Naive thymus-derived CD4-positive, alpha-beta T cell (primary cell): ENCODE results near the gene ARHGDIA. TPM values are rescaled to one million over a fixed set of nuclear protein-coding genes. Genes with fewer than 3 reads are reported as not detected.
A peak's percentile ranks its signal among the peaks of the same experiment; 100 is the strongest.

Source experiments
- ATAC-seq: fragments of 150-1000 bp; cut with Tn5 transposase; 2 replicates; pipeline ENCODE4 v1.10.0; 2021; ENCODE audit warnings: mild to moderate bottlenecking, moderate library complexity
- CTCF ChIA-PET: fragments of 350-600 bp; sonication (Branson Sonifier 250); formaldehyde crosslinking; loops from one replicate; lab custom pipeline; 2021; ENCODE audit warnings: antibody characterized with exemption; lab: Charles Lee
- POLR2A ChIA-PET: fragments of 350-600 bp; sonication (Branson Sonifier 250); formaldehyde crosslinking; loops from one replicate; lab custom pipeline; 2021; ENCODE audit warnings: antibody characterized with exemption, inconsistent platforms; lab: Charles Lee
- DNase-seq, 9 donors: peaks; one replicate each; pipeline versions ENCODE4 v3.0.0 to v3.0.0-alpha.2; 2020 to 2022; ENCODE audit warnings: mixed read lengths in 1 of 9
- H3K27ac ChIP-seq: one replicate; pipeline ENCODE4 v1.7.0; 2013; ENCODE audit warnings: mild to moderate bottlenecking, low read depth, low read length, moderate library complexity
- H3K27me3 ChIP-seq, 2 donors: one replicate each; pipeline ENCODE4 v1.7.0; 2013; ENCODE audit warnings: low read length in 2 of 2, mild to moderate bottlenecking in 2 of 2, moderate library complexity in 2 of 2; ENCODE audit not compliant: control insufficient read depth in 2 of 2, insufficient read depth in 2 of 2
- H3K36me3 ChIP-seq, 3 experiments: 1 replicate in 2 of 3; 2 replicates in 1 of 3; pipeline ENCODE4 v1.7.0; 2013; ENCODE audit warnings: low read length in 3 of 3, mild to moderate bottlenecking in 3 of 3, moderate library complexity in 1 of 3; ENCODE audit not compliant: insufficient read depth in 3 of 3, control insufficient read depth in 2 of 3
- H3K4me1 ChIP-seq, 2 donors: one replicate each; pipeline ENCODE4 v1.7.0; 2013; ENCODE audit warnings: low read length in 2 of 2, mild to moderate bottlenecking in 2 of 2, moderate library complexity in 1 of 2; ENCODE audit not compliant: control insufficient read depth in 2 of 2, insufficient read depth in 2 of 2
- H3K4me3 ChIP-seq: 2 replicates; pipeline ENCODE4 v1.7.0; 2013; ENCODE audit warnings: mild to moderate bottlenecking, low read length
- H3K9me3 ChIP-seq, 3 experiments: 1 replicate in 2 of 3; 2 replicates in 1 of 3; pipeline ENCODE4 v1.7.0; 2013; ENCODE audit warnings: low read length in 3 of 3; ENCODE audit not compliant: control insufficient read depth in 2 of 3
- H3K27ac Mint-ChIP-seq, 9 donors: one replicate each; pipeline ENCODE4 v1.8.0; 2020 to 2022; ENCODE audit warnings: mixed read lengths in 9 of 9, mild to moderate bottlenecking in 8 of 9, moderate library complexity in 5 of 9, inconsistent platforms in 2 of 9
- H3K27me3 Mint-ChIP-seq, 5 donors: one replicate each; pipeline ENCODE4 v1.8.0; 2021 to 2022; ENCODE audit warnings: mixed read lengths in 5 of 5, mild to moderate bottlenecking in 1 of 5
- H3K36me3 Mint-ChIP-seq, 5 donors: one replicate each; pipeline ENCODE4 v1.8.0; 2020 to 2022; ENCODE audit warnings: mixed read lengths in 5 of 5, mild to moderate bottlenecking in 3 of 5, inconsistent platforms in 1 of 5
- H3K4me1 Mint-ChIP-seq, 7 donors: one replicate each; pipeline ENCODE4 v1.8.0; 2020 to 2022; ENCODE audit warnings: mixed read lengths in 7 of 7, mild to moderate bottlenecking in 3 of 7, inconsistent platforms in 1 of 7
- H3K4me3 Mint-ChIP-seq, 10 donors: one replicate each; pipeline ENCODE4 v1.8.0; 2020 to 2022; ENCODE audit warnings: mild to moderate bottlenecking in 10 of 10, mixed read lengths in 10 of 10, moderate library complexity in 6 of 10, inconsistent platforms in 2 of 10
- H3K9me3 Mint-ChIP-seq, 11 donors: one replicate each; pipeline ENCODE4 v1.8.0; 2020 to 2022; ENCODE audit warnings: mixed read lengths in 11 of 11, mild to moderate bottlenecking in 4 of 11, inconsistent platforms in 1 of 11, moderate library complexity in 1 of 11
- intact Hi-C, 2 donors: fragments of 100-400 bp; cut with micrococcal nuclease; formaldehyde crosslinking; loops; one replicate each; pipeline ENCODE4 v1.15.1; 2023
- polyA plus RNA-seq, 2 donors: library from polyadenylated mRNA; unstranded; fragments of 300-500 nt; fragmentation: Illumina TruSeq; gene quantifications; one replicate each; pipeline ENCODE4 v1.2.3, GENCODE V29; 2021
- total RNA-seq, 6 experiments: library from RNA in 5 of 6; stranded (reverse) in 5 of 6; gene quantifications; 1 replicate in 5 of 6; 2 replicates in 1 of 6; pipeline ENCODE4 v1.2.3 and lab custom pipeline; 2021 to 2026

Gene ARHGDIA
- total and polyA plus RNA-seq, 7 experiments from 2014 or later, result 66.5 to 671 (median 339) TPM

- H3K27ac Mint-ChIP-seq, result no peak overlapping the region
- H3K4me1 Mint-ChIP-seq, result peaks cover 0 to 5% (median 0%) of the 10 kb centered on the region in 7 donors
- Histone ChIP-seq H3K4me3 (no peak overlapping the region), H3K27me3 (no peaks in the 10 kb centered on the region), H3K9me3 (no peaks in the 10 kb centered on the region), H3K27ac (no peak overlapping the region), H3K36me3 (peaks cover 0 to 17% (median 5%) of the 10 kb centered on the region in 3 experiments), H3K4me1 (no peaks in the 10 kb centered on the region)
- ATAC-seq, result no peak
- POLR2A ChIA-PET, result interaction anchor here (1.1 kb wide), 1 partner anchor 31 kb away, joined by 3 read pairs; no protein-coding TSS in a partner anchor
- CTCF ChIA-PET, result no interaction called here
- DNase-seq, result no peak
- H3K4me3 Mint-ChIP-seq, result no peak overlapping the region
- H3K9me3 Mint-ChIP-seq, result no peaks in the 10 kb centered on the region
- H3K27me3 Mint-ChIP-seq, result no peaks in the 10 kb centered on the region
- intact Hi-C loops, result no loop called here
- H3K36me3 Mint-ChIP-seq, result peaks cover 0 to 4% (median 0%) of the 10 kb centered on the region in 5 donors
Measured at GRCh38 chr17:81839301-81839700, 31.8 kb downstream of the ARHGDIA start.

- no peak overlapping the region for H3K27ac Mint-ChIP-seq
- DNase-seq (no peak), ATAC-seq (no peak)
- Histone ChIP-seq H3K9me3 (no peaks in the 10 kb centered on the region), H3K4me3 (no peak overlapping the region), H3K27me3 (no peaks in the 10 kb centered on the region), H3K36me3 (peaks cover 0 to 12% (median 5%) of the 10 kb centered on the region in 3 experiments), H3K27ac (no peak overlapping the region), H3K4me1 (peaks cover 1 to 3% of the 10 kb centered on the region in 2 donors)
- peaks cover 0 to 5% (median 0%) of the 10 kb centered on the region in 7 donors for H3K4me1 Mint-ChIP-seq
- no peak overlapping the region for H3K4me3 Mint-ChIP-seq
- no peaks in the 10 kb centered on the region for H3K27me3 Mint-ChIP-seq
- CTCF ChIA-PET, result no interaction called here
- no peaks in the 10 kb centered on the region for H3K9me3 Mint-ChIP-seq
- POLR2A ChIA-PET, result no interaction called here
- peaks cover 0 to 4% (median 0%) of the 10 kb centered on the region in 5 donors for H3K36me3 Mint-ChIP-seq
- intact Hi-C loops, result no loop called here
Measured at GRCh38 chr17:81838753-81839255, 32.3 kb downstream of the ARHGDIA start.

- POLR2A ChIA-PET, result no interaction called here
- CTCF ChIA-PET, result no interaction called here
- no peaks in the 10 kb centered on the region for H3K27me3 Mint-ChIP-seq
- Histone ChIP-seq H3K4me1 (peaks cover 6 to 7% of the 10 kb centered on the region in 2 donors), H3K4me3 (no peak overlapping the region), H3K27me3 (no peaks in the 10 kb centered on the region), H3K27ac (no peak overlapping the region), H3K9me3 (no peaks in the 10 kb centered on the region), H3K36me3 (peaks cover 0 to under 1% (median 0%) of the 10 kb centered on the region in 3 experiments)
- no peaks in the 10 kb centered on the region for H3K9me3 Mint-ChIP-seq
- peaks cover 0 to 5% (median under 1%) of the 10 kb centered on the region in 7 donors for H3K4me1 Mint-ChIP-seq
- DNase-seq, result no peak
- peak; percentile 53 for ATAC-seq
- H3K27ac Mint-ChIP-seq, result peak overlapping the region in 1 of 9 donors; percentile 68
- intact Hi-C loops, result no loop called here
- no peaks in the 10 kb centered on the region for H3K36me3 Mint-ChIP-seq
- peak overlapping the region in 1 of 10 donors; percentile 63 for H3K4me3 Mint-ChIP-seq
Measured at GRCh38 chr17:81837641-81838040, 33.5 kb downstream of the ARHGDIA start.

- no peaks in the 10 kb centered on the region for H3K27me3 ChIP-seq
- H3K4me3 ChIP-seq, result no peak within 1 kb of the TSS
- H3K36me3 ChIP-seq, result no peaks in the 10 kb centered on the region
- peaks cover 8 to 22% (median 15%) of the 10 kb centered on the region in 7 donors for H3K4me1 Mint-ChIP-seq
- H3K4me3 Mint-ChIP-seq, result peak within 1 kb of the TSS; percentile 68 to 93 (median 78)
- ATAC-seq (no peak), DNase-seq (no peak)
- no peaks in the 10 kb centered on the region for H3K27me3 Mint-ChIP-seq
- intact Hi-C loops, result loop anchor here (5.0 kb wide), 2 partner anchors 57 to 187 kb away; partner anchors contain the start of genes CENPX (in 2 of the 2), LRRC45 (in 2 of the 2), ALYREF (in 1 of the 2) and ANAPC11 (in 1 of the 2)
- H3K4me1 ChIP-seq, result peaks cover 13 to 16% of the 10 kb centered on the region in 2 donors
- CTCF ChIA-PET, result interaction anchor here (0.6 kb wide), 1 partner anchor 1632 kb away, joined by 3 read pairs; no protein-coding TSS in a partner anchor
- no peaks in the 10 kb centered on the region for H3K36me3 Mint-ChIP-seq
- POLR2A ChIA-PET, result interaction anchor here (0.9 to 2.2 kb wide), 3 partner anchors 9 to 26 kb away, joined by 3 to 8 read pairs (median 3); partner anchors contain the start of gene P4HB
- peak within 1 kb of the TSS; percentile 91 for H3K27ac ChIP-seq
- no peaks in the 10 kb centered on the region for H3K9me3 ChIP-seq
- peaks cover 0 to 3% (median 0%) of the 10 kb centered on the region in 11 donors for H3K9me3 Mint-ChIP-seq
- peak within 1 kb of the TSS in 8 of 9 donors; percentile 57 to 93 (median 89) for H3K27ac Mint-ChIP-seq
Measured at GRCh38 chr17:81834831-81835267, 36.3 kb downstream of the ARHGDIA start, which contains the start of gene PPP1R27. Gene PPP1R27, minus strand, starts transcription at chr17:81835050. Its CDS starts 97 bp downstream, at chr17:81834953.

GRCh38 chr17:81833921-81834830 is 37.0 kb downstream of the ARHGDIA start:
- Histone ChIP-seq H3K36me3 (no peaks in the 10 kb centered on the region), H3K9me3 (no peaks in the 10 kb centered on the region), H3K4me1 (peaks cover 13 to 16% of the 10 kb centered on the region in 2 donors), H3K27me3 (no peaks in the 10 kb centered on the region), H3K27ac (peak overlapping the region; percentile 91), H3K4me3 (peak overlapping the region; percentile 82)
- ATAC-seq (no peak), DNase-seq (peak in 1 of 9 donors; percentile 9)
- Mint-ChIP-seq H3K9me3 (peaks cover 0 to 3% (median 0%) of the 10 kb centered on the region in 11 donors), H3K27ac (peak overlapping the region in 8 of 9 donors; percentile 57 to 93 (median 89)), H3K4me3 (peak overlapping the region; percentile 68 to 93 (median 78)), H3K27me3 (no peaks in the 10 kb centered on the region), H3K36me3 (no peaks in the 10 kb centered on the region), H3K4me1 (peaks cover 8 to 23% (median 15%) of the 10 kb centered on the region in 7 donors)
- POLR2A ChIA-PET, result interaction anchor here (0.9 to 2.2 kb wide), 5 partner anchors 9 to 36 kb away, joined by 3 to 8 read pairs (median 7); partner anchors contain the start of gene P4HB
- intact Hi-C loops, result loop anchor here (1.0 to 5.0 kb wide), 7 partner anchors 26 to 197 kb away; partner anchors contain the start of genes CENPX (in 2 of the 2), LRRC45 (in 2 of the 2), MRPL12 (in 2 of the 2) and P4HB (in 2 of the 2)
- CTCF ChIA-PET, result interaction anchor here (0.6 kb wide), 1 partner anchor 1631 kb away, joined by 3 read pairs; no protein-coding TSS in a partner anchor
